ENCODE measurements around the gene KRT15.

Gene KRT15

GRCh38 chr17:41483991-41484826 is 34.5 kb downstream of the KRT15 start:
- H3K9me3 ChIP-seq (ENCODE audit: severe bottlenecking), result no peaks in the 10 kb centered on the region
- no peak for TF ChIP-seq CTCF (IDR thresholded peaks at IDR 0.05; ENCODE audit: poor library complexity, severe bottlenecking)
- H3K27me3 ChIP-seq (ENCODE audit: insufficient read depth, poor library complexity, severe bottlenecking), result no peaks in the 10 kb centered on the region
- H3K27ac ChIP-seq (ENCODE audit: poor library complexity, severe bottlenecking), result no peak overlapping the region
- H3K4me3 ChIP-seq (ENCODE audit: severe bottlenecking), result no peak overlapping the region
- ATAC-seq (ENCODE audit: low read depth) (no peak), DNase-seq (ENCODE audit: low spot score) (no peak)
- H3K4me1 ChIP-seq (ENCODE audit: insufficient read depth, poor library complexity, severe bottlenecking), result no peaks in the 10 kb centered on the region
- no peaks in the 10 kb centered on the region for H3K36me3 ChIP-seq (ENCODE audit: low read depth)

GRCh38 chr17:41483531-41483930 is 35.2 kb downstream of the KRT15 start:
- Histone ChIP-seq H3K36me3 (ENCODE audit: low read depth) (no peaks in the 10 kb centered on the region), H3K4me3 (ENCODE audit: severe bottlenecking) (no peak overlapping the region), H3K4me1 (ENCODE audit: insufficient read depth, poor library complexity, severe bottlenecking) (no peaks in the 10 kb centered on the region), H3K27me3 (ENCODE audit: insufficient read depth, poor library complexity, severe bottlenecking) (no peaks in the 10 kb centered on the region), H3K27ac (ENCODE audit: poor library complexity, severe bottlenecking) (no peak overlapping the region), H3K9me3 (ENCODE audit: severe bottlenecking) (no peaks in the 10 kb centered on the region)
- no peak for DNase-seq (ENCODE audit: low spot score)
- ATAC-seq (ENCODE audit: low read depth), result no peak
- TF ChIP-seq CTCF (IDR thresholded peaks at IDR 0.05; ENCODE audit: poor library complexity, severe bottlenecking), result no peak

DNA sequence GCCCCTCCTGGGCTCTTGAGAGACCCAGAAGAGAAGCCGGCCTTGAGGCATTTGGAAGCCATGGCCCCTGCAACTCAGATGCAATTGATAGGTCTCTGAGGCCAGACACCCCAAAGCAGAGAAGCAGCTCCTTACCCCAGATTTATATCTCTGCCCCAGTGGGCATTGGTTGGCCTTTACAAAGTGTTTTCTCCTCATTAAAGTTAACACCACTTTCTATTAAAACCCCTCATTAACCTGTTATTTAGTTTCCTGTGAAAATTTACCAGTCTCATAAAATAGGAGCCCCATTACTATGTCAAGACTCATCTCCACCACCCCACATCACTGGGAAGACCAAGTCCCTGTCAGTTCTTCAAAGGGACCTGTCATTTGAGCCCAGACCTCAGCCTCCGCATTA is 37.7 kb downstream of the KRT15 start, which contains the start of gene KRT35:
KRT35 (minus strand) TSS at position 116 of the 400 bp plus-strand sequence; CDS start at position 62, 54 bp downstream.
- Histone ChIP-seq H3K36me3 (ENCODE audit: low read depth) (no peaks in the 10 kb centered on the region), H3K4me3 (ENCODE audit: severe bottlenecking) (no peak within 1 kb of the TSS), H3K9me3 (ENCODE audit: severe bottlenecking) (no peaks in the 10 kb centered on the region), H3K27ac (ENCODE audit: poor library complexity, severe bottlenecking) (no peak within 1 kb of the TSS), H3K27me3 (ENCODE audit: insufficient read depth, poor library complexity, severe bottlenecking) (no peaks in the 10 kb centered on the region), H3K4me1 (ENCODE audit: insufficient read depth, poor library complexity, severe bottlenecking) (no peaks in the 10 kb centered on the region)
- ATAC-seq (ENCODE audit: low read depth) (no peak), DNase-seq (ENCODE audit: low spot score) (no peak)
- TF ChIP-seq CTCF (IDR thresholded peaks at IDR 0.05; ENCODE audit: poor library complexity, severe bottlenecking), result no peak

DNA sequence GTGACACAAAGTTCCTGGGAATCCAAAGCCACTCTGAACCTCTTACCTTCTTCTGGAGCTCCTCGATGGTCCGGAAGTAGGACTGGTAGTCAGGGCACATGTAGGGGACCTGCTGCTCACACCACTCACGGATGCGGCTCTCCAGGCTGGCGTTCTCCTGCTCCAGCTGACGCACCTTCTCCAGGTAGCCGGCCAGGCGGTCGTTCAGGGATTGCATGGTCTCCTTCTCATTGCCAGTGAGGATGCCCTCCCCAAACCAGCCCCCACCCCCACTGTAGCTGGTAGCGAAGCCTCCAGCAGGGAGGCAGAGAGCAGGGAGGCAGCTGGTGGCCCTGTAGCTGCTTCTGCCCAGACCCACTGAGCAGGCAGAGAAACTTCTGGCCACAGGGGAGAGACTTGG is 38.1 kb downstream of the KRT15 start:
- ATAC-seq (ENCODE audit: low read depth) (no peak), DNase-seq (ENCODE audit: low spot score) (no peak)
- Histone ChIP-seq H3K9me3 (ENCODE audit: severe bottlenecking) (no peaks in the 10 kb centered on the region), H3K4me1 (ENCODE audit: insufficient read depth, poor library complexity, severe bottlenecking) (no peaks in the 10 kb centered on the region), H3K27me3 (ENCODE audit: insufficient read depth, poor library complexity, severe bottlenecking) (no peaks in the 10 kb centered on the region), H3K36me3 (ENCODE audit: low read depth) (no peaks in the 10 kb centered on the region), H3K4me3 (ENCODE audit: severe bottlenecking) (no peak overlapping the region), H3K27ac (ENCODE audit: poor library complexity, severe bottlenecking) (no peak overlapping the region)
- TF ChIP-seq CTCF (IDR thresholded peaks at IDR 0.05; ENCODE audit: poor library complexity, severe bottlenecking), result no peak

DNA sequence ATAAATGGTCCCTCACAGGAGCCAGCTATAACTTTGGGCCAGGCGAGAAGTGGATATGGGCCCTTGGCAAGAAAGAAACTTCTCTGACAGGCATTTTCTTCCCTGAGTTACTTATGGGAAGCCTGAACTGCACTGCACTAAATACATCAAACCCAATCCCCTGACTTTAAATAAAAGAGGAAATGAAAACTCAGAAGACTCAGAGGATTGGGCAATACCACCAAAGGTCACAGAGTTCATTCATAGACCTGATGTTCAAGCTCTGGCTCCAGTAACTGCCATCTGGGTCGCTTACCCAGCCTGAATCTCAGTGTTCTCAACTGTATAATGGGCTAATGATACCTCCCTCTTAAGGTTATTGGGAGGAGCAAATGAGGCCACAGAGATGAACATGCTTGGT is 38.6 kb downstream of the KRT15 start:
- H3K9me3 ChIP-seq (ENCODE audit: severe bottlenecking), result no peaks in the 10 kb centered on the region
- DNase-seq (ENCODE audit: low spot score), result no peak
- H3K4me3 ChIP-seq (ENCODE audit: severe bottlenecking), result no peak overlapping the region
- no peak for TF ChIP-seq CTCF (IDR thresholded peaks at IDR 0.05; ENCODE audit: poor library complexity, severe bottlenecking)
- no peak overlapping the region for H3K27ac ChIP-seq (ENCODE audit: poor library complexity, severe bottlenecking)
- no peak for ATAC-seq (ENCODE audit: low read depth)
- no peaks in the 10 kb centered on the region for H3K27me3 ChIP-seq (ENCODE audit: insufficient read depth, poor library complexity, severe bottlenecking)
- H3K4me1 ChIP-seq (ENCODE audit: insufficient read depth, poor library complexity, severe bottlenecking), result no peaks in the 10 kb centered on the region
- no peaks in the 10 kb centered on the region for H3K36me3 ChIP-seq (ENCODE audit: low read depth)

Data from RWPE2 (cell line).